GM21423 (cell line): ENCODE results near the gene ZNF330.

Experiments
- ATAC-seq: cut with Tn5 transposase; IDR thresholded peaks from one replicate; pipeline ENCODE4 v1.9.1; 2021; ENCODE audit warnings: mild to moderate bottlenecking, moderate library complexity; ENCODE audit not compliant: unreplicated experiment

Gene ZNF330

GRCh38 chr4:141229408-141230101 lies 8.9 kb downstream of the ZNF330 start:
- ATAC-seq = peak; percentile 71

GRCh38 chr4:141233673-141234072 lies 13.0 kb downstream of the ZNF330 start:
- no peak for ATAC-seq

- no peak for ATAC-seq
Measured at GRCh38 chr4:141238186-141238585, 17.5 kb downstream of the ZNF330 start.

GRCh38 chr4:141240259-141240658 lies 19.6 kb downstream of the ZNF330 start:
- no peak for ATAC-seq

- ATAC-seq = no peak
Measured at GRCh38 chr4:141240671-141241070, 20.0 kb downstream of the ZNF330 start.

GRCh38 chr4:141241986-141242385 lies 21.3 kb downstream of the ZNF330 start:
- no peak for ATAC-seq

GRCh38 chr4:141244419-141244818 lies 23.7 kb downstream of the ZNF330 start:
- no peak for ATAC-seq

GRCh38 chr4:141246243-141246642 lies 25.5 kb downstream of the ZNF330 start:
- ATAC-seq = no peak

GRCh38 chr4:141246683-141247429 lies 26.2 kb downstream of the ZNF330 start:
- ATAC-seq = no peak

- no peak for ATAC-seq
Measured at GRCh38 chr4:141247430-141247780, 26.7 kb downstream of the ZNF330 start.

- no peak for ATAC-seq
Measured at GRCh38 chr4:141248029-141248428, 27.3 kb downstream of the ZNF330 start.

GRCh38 chr4:141248486-141248885 lies 27.8 kb downstream of the ZNF330 start:
- no peak for ATAC-seq

GRCh38 chr4:141254326-141254725 lies 33.6 kb downstream of the ZNF330 start:
- ATAC-seq = no peak

GRCh38 chr4:141255016-141255415 lies 34.3 kb downstream of the ZNF330 start:
- no peak for ATAC-seq

GRCh38 chr4:141258558-141258957 lies 37.9 kb downstream of the ZNF330 start:
- ATAC-seq = no peak

GRCh38 chr4:141275834-141276233 lies 55.1 kb downstream of the ZNF330 start:
- ATAC-seq = no peak

- no peak for ATAC-seq
Measured at GRCh38 chr4:141283152-141283551, 62.5 kb downstream of the ZNF330 start.

- no peak for ATAC-seq
Measured at GRCh38 chr4:141283563-141283962, 62.9 kb downstream of the ZNF330 start.
